SK-N-SH treated with all-trans-retinoic acid at 6 μM for 48 hours (cell line): Measurements from ENCODE around the gene TRIL.
A peak's percentile ranks its signal among the peaks of the same experiment; 100 is the strongest.

ENCODE experiments used
- ATAC-seq: fragments of 200-7000 bp; cut with Tn5 transposase; 3 replicates; pipeline ENCODE4 v1.9.1; 2020; ENCODE audit warnings: mild to moderate bottlenecking, moderate library complexity
- BACH2 ChIP-seq: fragments of 250-450 bp; sonication (Bioruptor Pico); IDR thresholded peaks from 2 replicates; pipeline ENCODE4 v1.9.0; 2021; ENCODE audit warnings: mild to moderate bottlenecking, borderline replicate concordance
- CSDC2 ChIP-seq: fragments of 250-450 bp; sonication (Bioruptor Pico); IDR thresholded peaks from 2 replicates; pipeline ENCODE4 v1.5.0; 2020; ENCODE audit warnings: mild to moderate bottlenecking, moderate library complexity
- ESRRG ChIP-seq: fragments of 250-450 bp; sonication (Bioruptor Pico); IDR thresholded peaks from 2 replicates; pipeline ENCODE4 v1.6.1; 2021; ENCODE audit warnings: mild to moderate bottlenecking
- GLIS3 ChIP-seq: fragments of 250-450 bp; sonication (Bioruptor Pico); IDR thresholded peaks from 2 replicates; pipeline ENCODE4 v1.5.0; 2020; ENCODE audit warnings: mild to moderate bottlenecking, moderate library complexity
- ISL1 ChIP-seq: fragments of 250-450 bp; sonication (Bioruptor Pico); IDR thresholded peaks from 2 replicates; pipeline ENCODE4 v2.1.2; 2022; ENCODE audit warnings: mild to moderate bottlenecking, moderate library complexity
- OSR1 ChIP-seq: fragments of 250-450 bp; sonication (Bioruptor Pico); IDR thresholded peaks from 2 replicates; pipeline ENCODE4 v1.8.0; 2022; ENCODE audit warnings: moderate library complexity, mild to moderate bottlenecking, inconsistent platforms
- POU6F1 ChIP-seq: fragments of 250-450 bp; sonication (Bioruptor Pico); IDR thresholded peaks from 2 replicates; pipeline ENCODE4 v1.8.0; 2021; ENCODE audit warnings: low read depth, mild to moderate bottlenecking, moderate library complexity, borderline replicate concordance
- PPARA ChIP-seq: fragments of 250-450 bp; sonication (Bioruptor Pico); IDR thresholded peaks from 2 replicates; pipeline ENCODE4 v1.5.0; 2020; ENCODE audit warnings: mild to moderate bottlenecking, borderline replicate concordance
- SNAI2 ChIP-seq: fragments of 250-450 bp; sonication (Bioruptor Pico); IDR thresholded peaks from 2 replicates; pipeline ENCODE4 v1.5.0; 2020; ENCODE audit warnings: mild to moderate bottlenecking, moderate library complexity
- TCF4 ChIP-seq: fragments of 250-450 bp; sonication (Bioruptor Pico); IDR thresholded peaks from 2 replicates; pipeline ENCODE4 v1.8.0; 2021; ENCODE audit warnings: mild to moderate bottlenecking, moderate library complexity, borderline replicate concordance
- TOX ChIP-seq: fragments of 250-450 bp; sonication (Bioruptor Pico); IDR thresholded peaks from 2 replicates; pipeline ENCODE4 v1.8.0; 2021; ENCODE audit warnings: mild to moderate bottlenecking, moderate library complexity, borderline replicate concordance
- ZC3H10 ChIP-seq: fragments of 250-450 bp; sonication (Bioruptor Pico); IDR thresholded peaks from 2 replicates; pipeline ENCODE4 v1.5.1; 2021; ENCODE audit warnings: mild to moderate bottlenecking, moderate library complexity
- ZFP3 ChIP-seq: fragments of 250-450 bp; sonication (Bioruptor Pico); IDR thresholded peaks from 2 replicates; pipeline ENCODE4 v1.5.0; 2020; ENCODE audit warnings: mild to moderate bottlenecking, moderate library complexity
- ZFP30 ChIP-seq: fragments of 450-650 bp; formaldehyde crosslinking; IDR thresholded peaks from 2 replicates; pipeline ENCODE4 v1.5.0; 2022; ENCODE audit warnings: mild to moderate bottlenecking, moderate library complexity
- ZNF70 ChIP-seq: fragments of 450-650 bp; formaldehyde crosslinking; IDR thresholded peaks from 2 replicates; pipeline ENCODE4 v1.5.0; 2020; ENCODE audit warnings: mild to moderate bottlenecking, moderate library complexity
- TF ChIP-seq, protein P1 (sequence below): fragments of 250-450 bp; sonication (Bioruptor Pico); IDR thresholded peaks from 2 replicates; pipeline ENCODE4 v1.8.0; 2020; ENCODE audit warnings: mild to moderate bottlenecking, moderate library complexity, borderline replicate concordance
- TF ChIP-seq, protein P2 (sequence below): fragments of 250-450 bp; sonication (Bioruptor Pico); IDR thresholded peaks from 2 replicates; pipeline ENCODE4 v1.5.1; 2021; ENCODE audit warnings: mild to moderate bottlenecking, moderate library complexity
- TF ChIP-seq, protein P3 (sequence below): fragments of 250-450 bp; sonication (Bioruptor Pico); IDR thresholded peaks from 2 replicates; pipeline ENCODE4 v1.5.0; 2020; ENCODE audit warnings: mild to moderate bottlenecking, moderate library complexity

Gene TRIL

DNA sequence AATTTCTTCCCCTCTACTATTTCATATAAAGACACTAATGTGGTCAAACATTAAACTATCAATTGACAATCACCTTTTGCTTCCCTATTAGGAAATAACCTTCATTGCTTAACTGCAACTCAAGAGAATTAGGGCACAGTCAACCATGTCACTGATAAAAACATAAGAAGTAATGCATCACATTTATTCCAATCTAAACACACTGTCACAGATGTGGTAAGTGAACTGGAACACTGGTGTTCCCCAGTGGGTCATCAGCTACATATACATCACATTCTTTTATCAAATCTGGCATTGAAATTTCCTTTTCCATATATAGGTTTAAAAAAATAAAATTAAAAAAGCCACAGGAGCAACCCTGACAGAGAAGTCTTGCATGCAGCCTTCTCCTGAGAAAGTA is 3.7 kb downstream of the TRIL start:
- ATAC-seq = no peak

GRCh38 chr7:28953633-28954032 is 4.5 kb downstream of the TRIL start:
- TF ChIP-seq GLIS3 (peak; percentile 95; the same call in 1 of the 2 replicates), ZNF70 (CRISPR knock-in tag) (no peak; the same call in 1 of the 2 replicates), ZFP30 (CRISPR knock-in tag) (no peak), SNAI2 (CRISPR knock-in tag) (peak; percentile 81), PPARA (0 out of 2 replicates have a peak, but pooled peaks have one; percentile 22), ISL1 (CRISPR knock-in tag) (peak; percentile 84), ZFP3 (no peak), POU6F1 (CRISPR knock-in tag) (0 out of 2 replicates have a peak, but pooled peaks have one; percentile 15), ZC3H10 (CRISPR knock-in tag) (no peak), CSDC2 (CRISPR knock-in tag) (peak; percentile 61; the same call in 1 of the 2 replicates), OSR1 (CRISPR knock-in tag) (no peak), TCF4 (CRISPR knock-in tag) (peak; percentile 94)
- TF ChIP-seq, protein P1, sequence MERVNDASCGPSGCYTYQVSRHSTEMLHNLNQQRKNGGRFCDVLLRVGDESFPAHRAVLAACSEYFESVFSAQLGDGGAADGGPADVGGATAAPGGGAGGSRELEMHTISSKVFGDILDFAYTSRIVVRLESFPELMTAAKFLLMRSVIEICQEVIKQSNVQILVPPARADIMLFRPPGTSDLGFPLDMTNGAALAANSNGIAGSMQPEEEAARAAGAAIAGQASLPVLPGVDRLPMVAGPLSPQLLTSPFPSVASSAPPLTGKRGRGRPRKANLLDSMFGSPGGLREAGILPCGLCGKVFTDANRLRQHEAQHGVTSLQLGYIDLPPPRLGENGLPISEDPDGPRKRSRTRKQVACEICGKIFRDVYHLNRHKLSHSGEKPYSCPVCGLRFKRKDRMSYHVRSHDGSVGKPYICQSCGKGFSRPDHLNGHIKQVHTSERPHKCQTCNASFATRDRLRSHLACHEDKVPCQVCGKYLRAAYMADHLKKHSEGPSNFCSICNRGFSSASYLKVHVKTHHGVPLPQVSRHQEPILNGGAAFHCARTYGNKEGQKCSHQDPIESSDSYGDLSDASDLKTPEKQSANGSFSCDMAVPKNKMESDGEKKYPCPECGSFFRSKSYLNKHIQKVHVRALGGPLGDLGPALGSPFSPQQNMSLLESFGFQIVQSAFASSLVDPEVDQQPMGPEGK = peak; percentile 63; the same call in 1 of the 2 replicates
- TF ChIP-seq, protein P2, sequence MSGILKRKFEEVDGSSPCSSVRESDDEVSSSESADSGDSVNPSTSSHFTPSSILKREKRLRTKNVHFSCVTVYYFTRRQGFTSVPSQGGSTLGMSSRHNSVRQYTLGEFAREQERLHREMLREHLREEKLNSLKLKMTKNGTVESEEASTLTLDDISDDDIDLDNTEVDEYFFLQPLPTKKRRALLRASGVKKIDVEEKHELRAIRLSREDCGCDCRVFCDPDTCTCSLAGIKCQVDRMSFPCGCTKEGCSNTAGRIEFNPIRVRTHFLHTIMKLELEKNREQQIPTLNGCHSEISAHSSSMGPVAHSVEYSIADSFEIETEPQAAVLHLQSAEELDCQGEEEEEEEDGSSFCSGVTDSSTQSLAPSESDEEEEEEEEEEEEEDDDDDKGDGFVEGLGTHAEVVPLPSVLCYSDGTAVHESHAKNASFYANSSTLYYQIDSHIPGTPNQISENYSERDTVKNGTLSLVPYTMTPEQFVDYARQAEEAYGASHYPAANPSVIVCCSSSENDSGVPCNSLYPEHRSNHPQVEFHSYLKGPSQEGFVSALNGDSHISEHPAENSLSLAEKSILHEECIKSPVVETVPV = no peak
- TF ChIP-seq, protein P3, sequence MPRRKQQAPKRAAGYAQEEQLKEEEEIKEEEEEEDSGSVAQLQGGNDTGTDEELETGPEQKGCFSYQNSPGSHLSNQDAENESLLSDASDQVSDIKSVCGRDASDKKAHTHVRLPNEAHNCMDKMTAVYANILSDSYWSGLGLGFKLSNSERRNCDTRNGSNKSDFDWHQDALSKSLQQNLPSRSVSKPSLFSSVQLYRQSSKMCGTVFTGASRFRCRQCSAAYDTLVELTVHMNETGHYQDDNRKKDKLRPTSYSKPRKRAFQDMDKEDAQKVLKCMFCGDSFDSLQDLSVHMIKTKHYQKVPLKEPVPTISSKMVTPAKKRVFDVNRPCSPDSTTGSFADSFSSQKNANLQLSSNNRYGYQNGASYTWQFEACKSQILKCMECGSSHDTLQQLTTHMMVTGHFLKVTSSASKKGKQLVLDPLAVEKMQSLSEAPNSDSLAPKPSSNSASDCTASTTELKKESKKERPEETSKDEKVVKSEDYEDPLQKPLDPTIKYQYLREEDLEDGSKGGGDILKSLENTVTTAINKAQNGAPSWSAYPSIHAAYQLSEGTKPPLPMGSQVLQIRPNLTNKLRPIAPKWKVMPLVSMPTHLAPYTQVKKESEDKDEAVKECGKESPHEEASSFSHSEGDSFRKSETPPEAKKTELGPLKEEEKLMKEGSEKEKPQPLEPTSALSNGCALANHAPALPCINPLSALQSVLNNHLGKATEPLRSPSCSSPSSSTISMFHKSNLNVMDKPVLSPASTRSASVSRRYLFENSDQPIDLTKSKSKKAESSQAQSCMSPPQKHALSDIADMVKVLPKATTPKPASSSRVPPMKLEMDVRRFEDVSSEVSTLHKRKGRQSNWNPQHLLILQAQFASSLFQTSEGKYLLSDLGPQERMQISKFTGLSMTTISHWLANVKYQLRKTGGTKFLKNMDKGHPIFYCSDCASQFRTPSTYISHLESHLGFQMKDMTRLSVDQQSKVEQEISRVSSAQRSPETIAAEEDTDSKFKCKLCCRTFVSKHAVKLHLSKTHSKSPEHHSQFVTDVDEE (CRISPR knock-in tag) = peak; percentile 98
- TF ChIP-seq, all 23 proteins: peak for 9
- peak; percentile 44 for ATAC-seq

More for the DNA sequence above, 3.7 kb downstream of the TRIL start:
- TF ChIP-seq BACH2 (CRISPR knock-in tag) (no peak), POU6F1 (CRISPR knock-in tag) (no peak), PPARA (no peak), GLIS3 (no peak), TOX (CRISPR knock-in tag) (no peak), ESRRG (CRISPR knock-in tag) (no peak), ISL1 (CRISPR knock-in tag) (no peak), ZC3H10 (CRISPR knock-in tag) (no peak)
- TF ChIP-seq, protein P3 (CRISPR knock-in tag) = no peak
- TF ChIP-seq, all 23 proteins: peak for 0
